Femur (tissue), 1 donor: ENCODE data around the gene VEGFB.
"Not testable (repeated sequence)": the region's sequence is repeated elsewhere in the genome, so short reads cannot be mapped to it uniquely, and the experiment has no call there.

Experiments
- DNase-seq: peaks from one replicate; pipeline ENCODE4 v3.0.0-alpha.2; 2017

Gene VEGFB

DNA sequence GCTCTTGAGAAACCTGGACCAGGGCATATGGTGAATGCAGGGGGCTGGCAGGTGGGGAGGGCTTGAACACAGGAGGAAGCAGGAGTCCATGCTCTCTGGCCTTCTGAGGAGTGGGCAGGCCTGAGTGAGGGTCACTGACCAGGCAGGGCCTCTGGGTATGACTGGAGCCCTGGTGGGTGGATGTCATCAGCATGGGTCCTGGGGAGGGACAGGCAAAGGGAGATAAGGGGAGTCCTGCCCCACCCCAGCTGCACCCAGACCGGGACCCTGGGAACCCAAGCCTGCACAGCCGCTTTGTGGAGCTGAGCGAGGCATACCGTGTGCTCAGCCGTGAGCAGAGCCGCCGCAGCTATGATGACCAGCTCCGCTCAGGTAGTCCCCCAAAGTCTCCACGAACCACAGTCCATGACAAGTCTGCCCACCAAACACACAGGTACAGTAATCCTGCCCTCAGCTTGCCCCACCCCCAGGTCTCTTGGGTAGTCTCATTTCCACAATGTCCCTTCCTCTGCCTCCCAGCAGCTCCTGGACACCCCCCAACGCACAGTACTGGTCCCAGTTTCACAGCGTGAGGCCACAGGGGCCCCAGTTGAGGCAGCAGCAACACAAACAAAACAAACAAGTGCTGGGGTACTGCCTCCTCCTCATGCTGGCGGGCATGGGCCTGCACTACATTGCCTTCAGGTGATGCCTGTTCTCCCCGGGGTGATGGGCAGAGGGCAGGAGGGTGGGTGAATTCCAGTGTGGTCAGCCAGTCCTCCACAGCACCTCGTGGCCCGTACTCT is 2.0 kb upstream of the VEGFB start:
- no peak for DNase-seq

DNA sequence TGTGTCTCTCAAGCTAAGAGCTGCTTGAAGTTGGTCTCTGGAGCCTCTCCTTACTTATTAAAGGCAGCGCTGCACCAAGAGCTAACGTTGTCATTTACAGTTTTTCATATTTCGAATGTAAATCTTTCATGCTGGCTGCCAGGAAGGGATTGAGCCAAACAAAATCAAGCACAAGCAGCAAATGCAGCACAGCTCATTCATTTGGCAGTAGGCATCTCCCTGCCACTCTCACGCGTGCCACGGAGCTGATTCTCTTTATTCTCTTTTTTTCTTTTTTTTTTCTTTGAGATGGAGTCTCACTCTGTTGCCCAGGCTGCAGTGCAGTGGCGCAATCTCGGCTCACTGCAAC is 1.4 kb upstream of the VEGFB start:
- DNase-seq, result no peak

DNA sequence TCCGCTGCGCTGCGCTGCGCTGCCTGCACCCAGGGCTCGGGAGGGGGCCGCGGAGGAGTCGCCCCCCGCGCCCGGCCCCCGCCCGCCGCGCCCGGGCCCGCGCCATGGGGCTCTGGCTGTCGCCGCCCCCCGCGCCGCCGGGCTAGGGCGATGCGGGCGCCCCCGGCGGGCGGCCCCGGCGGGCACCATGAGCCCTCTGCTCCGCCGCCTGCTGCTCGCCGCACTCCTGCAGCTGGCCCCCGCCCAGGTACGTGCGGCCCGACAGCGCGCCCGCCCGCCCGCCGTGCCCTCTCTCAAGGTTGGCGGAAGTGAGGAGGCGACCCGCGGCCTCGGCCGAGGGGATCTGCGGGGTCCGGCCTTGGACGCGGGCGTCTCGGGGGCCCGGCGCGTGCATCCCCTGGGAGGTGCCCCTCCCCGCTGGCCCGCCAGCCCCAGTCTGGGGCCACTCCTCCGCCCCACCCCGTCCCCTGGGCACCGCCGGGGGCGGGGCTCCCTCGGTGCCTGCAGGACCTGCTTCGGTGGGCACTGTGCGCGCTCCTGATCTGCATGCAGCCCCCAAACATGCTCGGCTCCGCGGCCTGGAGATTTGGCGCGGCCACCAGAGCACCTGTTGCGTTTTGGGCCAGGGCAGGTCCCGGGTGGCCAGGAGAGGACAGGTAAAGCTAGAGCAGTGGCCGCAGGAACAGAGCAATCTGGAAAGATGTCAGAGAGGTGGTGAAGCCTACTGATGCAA is 429 bp downstream of the VEGFB start:
- DNase-seq, result no peak

- no peak for DNase-seq
These were observed 1.2 kb downstream of the VEGFB start for GRCh38 chr11:64235437-64236161.

DNA sequence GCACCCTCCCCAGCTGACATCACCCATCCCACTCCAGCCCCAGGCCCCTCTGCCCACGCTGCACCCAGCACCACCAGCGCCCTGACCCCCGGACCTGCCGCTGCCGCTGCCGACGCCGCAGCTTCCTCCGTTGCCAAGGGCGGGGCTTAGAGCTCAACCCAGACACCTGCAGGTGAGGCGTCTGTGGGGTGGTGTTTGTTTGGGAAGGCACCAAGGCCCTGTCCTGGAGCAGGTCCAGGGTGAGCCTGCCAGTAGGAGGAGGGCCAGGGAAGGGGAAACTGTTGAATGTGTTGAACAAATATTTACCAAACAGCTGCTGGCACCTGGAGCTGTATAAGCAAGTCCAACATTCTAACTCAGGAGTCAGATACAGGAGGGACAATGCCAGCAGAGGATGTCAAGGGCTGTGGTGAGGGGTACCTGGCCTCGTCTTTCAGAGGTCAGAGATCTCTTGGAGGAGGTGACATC is 3.1 kb downstream of the VEGFB start:
- no peak for DNase-seq

- DNase-seq, result no peak
These were observed 3.7 kb downstream of the VEGFB start for GRCh38 chr11:64238076-64238475.

DNA sequence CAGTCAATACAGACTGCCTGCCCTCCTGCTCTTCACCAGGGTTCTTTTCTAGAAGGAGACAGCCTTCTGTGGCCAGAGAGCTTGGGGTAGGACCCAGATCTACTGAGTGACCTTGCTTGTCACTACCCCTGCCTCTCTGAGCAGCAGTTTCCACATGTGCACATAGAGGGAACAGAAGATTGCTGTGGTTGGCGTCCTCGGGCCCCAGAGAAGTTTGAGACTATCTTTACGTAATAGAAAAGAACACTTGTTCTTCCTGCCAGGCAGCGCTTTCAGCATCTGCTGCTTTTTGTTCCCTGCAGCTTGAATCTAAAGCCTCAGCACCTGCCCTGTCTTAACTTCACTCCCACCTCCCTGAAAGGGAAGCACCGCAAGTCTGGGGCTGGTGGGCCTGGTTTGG is 4.6 kb downstream of the VEGFB start:
- DNase-seq, result no peak

DNA sequence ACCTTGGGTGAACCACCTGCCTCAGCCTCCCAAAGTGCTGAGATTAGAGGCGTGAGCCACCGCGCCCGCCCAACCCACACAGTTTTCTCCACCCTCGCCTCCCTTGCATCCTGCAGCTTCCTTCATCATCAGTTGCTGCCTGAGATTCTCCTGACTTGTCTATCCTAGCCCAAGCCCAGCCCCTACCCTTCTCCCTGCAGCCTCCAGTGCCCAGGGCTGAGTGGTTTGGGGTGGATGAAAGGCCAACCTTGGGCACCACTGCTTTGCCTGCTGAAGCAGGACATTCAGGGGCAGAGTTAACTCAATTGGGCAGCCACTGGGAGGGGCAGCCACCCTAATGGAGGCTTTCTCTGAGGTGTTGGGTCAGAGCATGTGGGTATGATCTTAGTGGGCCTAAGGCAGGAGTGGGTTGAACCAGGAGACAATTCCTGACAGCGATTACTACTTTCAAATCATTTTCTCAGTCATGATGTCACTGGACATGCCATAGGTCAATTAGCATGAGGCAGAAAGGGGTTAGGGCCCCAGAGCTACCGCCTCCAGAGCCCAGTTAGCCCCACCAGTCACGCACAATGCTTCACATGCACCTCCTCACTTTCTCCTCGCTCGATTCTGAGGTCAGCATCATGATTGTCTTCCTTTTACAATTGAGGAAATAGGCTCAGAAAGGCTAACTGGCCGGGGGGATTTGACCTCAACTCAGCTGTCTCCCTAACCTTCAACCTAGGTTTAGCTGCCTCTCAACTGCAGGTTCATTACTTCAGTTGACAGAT is 5.5 kb downstream of the VEGFB start:
- DNase-seq, result no peak

- DNase-seq, result peak; percentile 99
These were observed 6.3 kb downstream of the VEGFB start, which contains the start of gene FKBP2 for GRCh38 chr11:64240435-64241240. TSS of gene FKBP2 (plus strand) at chr11:64241095. CDS start at chr11:64242388, 1,293 bp downstream.

DNA sequence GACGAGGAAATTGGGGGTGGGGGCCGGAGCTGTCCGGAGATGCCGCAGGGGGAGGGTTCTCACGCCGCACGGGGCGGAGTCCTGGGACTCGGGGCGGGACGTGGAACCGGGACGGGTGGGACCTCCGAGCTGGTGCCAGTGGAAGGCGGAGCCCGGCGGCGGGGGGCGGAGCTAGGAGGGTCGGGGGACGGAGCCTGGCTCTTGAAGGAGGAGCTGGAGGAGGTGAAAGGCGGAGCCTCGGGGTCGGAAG is 6.8 kb downstream of the VEGFB start:
- DNase-seq, result peak; percentile 100

DNA sequence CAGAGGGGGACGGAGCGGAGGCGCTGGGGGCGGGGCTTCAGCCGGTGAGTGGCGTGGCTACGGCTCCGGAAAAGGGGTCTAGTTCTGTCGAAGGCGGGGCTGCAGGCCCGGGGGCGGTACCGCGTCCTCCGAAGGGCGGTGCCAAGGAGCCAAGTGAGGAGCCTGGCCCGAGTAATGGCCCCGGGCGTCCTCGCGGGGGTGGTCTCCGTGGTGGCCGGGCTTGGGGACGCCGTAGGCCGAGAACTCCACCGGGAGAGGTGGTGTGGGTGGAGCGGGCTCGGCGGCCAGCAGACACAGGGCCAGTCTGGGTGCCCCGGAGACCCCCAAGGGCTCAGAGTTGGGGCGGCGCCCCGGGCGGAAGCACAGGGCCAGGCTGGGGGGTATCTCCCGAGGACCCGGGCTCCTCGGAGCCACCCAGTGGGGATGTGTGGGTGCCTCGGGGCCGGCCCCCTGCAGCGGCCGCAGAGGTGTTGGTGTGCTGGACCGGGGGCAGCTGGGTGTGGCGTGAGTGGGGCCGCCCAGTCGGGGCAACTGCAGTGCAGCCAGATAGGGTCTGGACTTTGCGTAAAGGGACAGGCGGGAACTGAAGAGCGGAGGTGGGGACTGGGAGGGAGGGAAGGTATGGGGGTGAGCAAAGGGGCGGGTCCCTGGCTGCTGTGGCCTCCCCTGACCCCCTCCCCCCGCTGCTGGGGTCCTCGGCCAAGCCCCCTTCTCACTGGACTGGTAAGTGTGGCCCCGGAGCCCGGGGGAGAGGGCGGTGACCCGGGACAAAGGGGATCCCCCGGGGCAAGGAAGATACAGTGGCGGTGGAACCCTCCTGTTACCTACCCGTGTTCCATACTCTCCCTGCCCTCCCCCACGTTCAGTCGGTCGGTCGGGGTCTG is 7.3 kb downstream of the VEGFB start:
- DNase-seq, result peak; percentile 70

GRCh38 chr11:64243236-64243854 is 9.0 kb downstream of the VEGFB start:
- no peak for DNase-seq

- DNase-seq, result no peak
These were observed 9.7 kb downstream of the VEGFB start for GRCh38 chr11:64244107-64244506.

DNA sequence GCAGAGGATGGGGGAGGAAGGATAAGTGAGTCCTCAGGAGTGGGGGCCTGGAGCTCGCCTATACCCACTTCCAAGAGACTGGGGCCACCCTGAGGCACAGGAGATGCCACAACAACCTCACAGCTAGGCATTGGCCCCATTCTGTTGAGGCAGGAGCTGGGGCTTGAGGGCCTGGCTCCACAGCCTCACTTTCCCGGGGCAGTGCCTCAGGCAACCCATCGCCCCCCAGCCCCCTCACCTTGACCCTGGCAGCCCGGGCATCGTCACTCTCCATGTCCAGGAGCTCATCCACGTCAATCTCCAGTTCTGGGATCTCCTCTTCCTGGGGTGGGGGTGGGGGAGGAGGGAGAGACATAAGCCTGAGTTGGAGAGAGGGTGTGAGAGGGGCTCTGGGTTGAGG is 10.6 kb downstream of the VEGFB start:
- no peak for DNase-seq

GRCh38 chr11:64245401-64245796 is 11.0 kb downstream of the VEGFB start:
- peak; percentile 85 for DNase-seq

- peak; percentile 81 for DNase-seq
These were observed 11.6 kb downstream of the VEGFB start for GRCh38 chr11:64245797-64246620.

- not testable (repeated sequence) for DNase-seq
These were observed 12.2 kb downstream of the VEGFB start for GRCh38 chr11:64246621-64246870.

DNA sequence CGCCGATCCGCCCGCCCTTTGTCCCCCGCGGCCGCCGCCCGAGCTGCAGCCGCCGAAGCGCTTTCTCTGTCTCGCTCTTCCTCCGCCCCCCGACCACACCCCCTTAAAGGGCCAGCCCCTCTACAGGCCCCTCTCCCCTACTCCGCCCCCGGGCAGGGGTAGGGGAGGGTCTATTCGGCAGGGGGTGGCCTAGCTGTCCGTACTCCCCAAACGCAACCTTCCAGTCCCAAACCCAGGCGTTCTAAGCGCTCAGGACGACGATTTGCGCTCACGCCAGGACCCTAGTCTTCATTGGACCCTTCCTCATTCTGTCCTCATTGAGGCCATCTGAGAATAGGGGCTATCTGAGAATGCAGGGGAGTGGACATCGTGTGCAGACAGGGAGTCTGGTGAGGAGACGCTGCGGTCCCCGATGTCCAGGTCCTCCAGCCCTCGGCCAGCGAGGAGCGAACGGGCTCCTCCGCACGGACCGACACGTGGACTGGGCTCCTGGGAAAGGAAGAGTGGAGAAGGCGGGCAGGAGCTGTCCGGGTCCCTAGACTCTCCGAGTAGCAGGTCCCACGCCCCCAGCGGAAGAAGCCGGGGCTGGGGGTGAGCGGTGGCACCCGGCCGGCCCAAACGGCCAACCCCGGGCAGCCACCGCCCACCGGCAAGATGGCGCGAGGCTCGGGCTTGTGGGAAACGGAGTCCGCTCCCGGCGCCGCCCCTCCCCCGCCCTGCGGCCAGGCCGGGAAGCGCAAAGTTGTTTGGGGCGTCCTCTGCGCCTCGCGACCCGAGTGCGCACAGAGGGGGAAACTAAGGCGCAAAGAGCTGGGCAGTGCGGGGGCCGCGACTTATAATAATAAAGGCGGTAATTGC is 12.7 kb downstream of the VEGFB start, which contains the start of gene PPP1R14B:
Gene PPP1R14B (minus strand): TSS at position 73 of the 858 bp plus-strand sequence. CDS start 270 bp downstream, outside the sequence.
- peak; percentile 93 for DNase-seq
